Ramos (cell line): ENCODE data around the gene CENPT.
"Not testable (repeated sequence)": the region's sequence is repeated elsewhere in the genome, so short reads cannot be mapped to it uniquely, and the experiment has no call there.

Experiments used
- in situ Hi-C: fragments of 300-500 bp; cut with MboI; formaldehyde crosslinking; loops from one replicate; pipeline ENCODE4 v1.14.3; 2022; ENCODE audit warnings: low sequenced_read_pairs; ENCODE audit not compliant: unreplicated experiment

The CENPT gene

GRCh38 chr16:67855789-67856188, 8.3 kb upstream of the CENPT start:
- in situ Hi-C loops = no loop called here

DNA sequence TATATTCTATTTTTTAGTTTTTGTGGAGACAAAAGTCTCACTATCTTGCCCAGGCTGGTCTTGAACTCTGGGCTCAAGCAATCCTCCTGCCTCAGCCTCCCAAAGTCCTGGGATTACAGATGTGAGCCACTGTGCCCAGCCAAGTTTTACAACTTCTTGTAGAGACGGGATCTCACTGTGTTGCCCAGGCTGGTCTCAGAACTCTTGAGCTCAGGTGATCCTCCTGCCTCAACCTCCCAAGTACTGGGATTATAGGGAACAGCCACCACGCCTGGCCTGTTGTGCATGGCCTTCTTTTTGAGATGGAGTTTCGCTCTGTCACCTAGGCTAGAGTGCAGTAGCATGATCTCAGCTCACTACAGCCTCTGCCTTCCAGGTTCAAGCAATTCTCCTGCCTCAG, 6.2 kb upstream of the CENPT start:
- in situ Hi-C loops = no loop called here

DNA sequence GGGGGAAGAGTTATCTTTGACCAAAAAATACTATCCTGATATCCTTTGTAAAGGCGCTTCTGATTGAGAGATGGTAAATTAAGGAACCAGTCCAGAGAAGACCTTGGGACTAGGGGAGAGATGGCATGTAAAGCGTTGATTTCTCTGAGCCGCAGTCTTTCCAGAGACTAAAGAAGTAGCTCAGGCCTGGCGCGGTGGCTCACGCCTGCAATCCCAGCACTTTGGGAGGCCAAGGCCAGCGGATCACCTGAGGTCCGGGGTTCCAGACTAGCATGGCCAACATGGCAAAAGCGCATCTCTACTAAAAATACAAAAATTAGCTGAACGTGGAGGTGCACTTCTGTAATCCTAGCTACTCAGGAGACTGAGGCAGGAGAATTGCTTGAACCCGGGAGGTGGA, 625 bp upstream of the CENPT start:
- in situ Hi-C loops = no loop called here

- in situ Hi-C loops = no loop called here
Measured at GRCh38 chr16:67846320-67847063, 1.0 kb downstream of the CENPT start, which contains the start of gene NUTF2. Gene NUTF2 (plus strand): TSS chr16:67846933. CDS start chr16:67865131, 18,198 bp downstream.

DNA sequence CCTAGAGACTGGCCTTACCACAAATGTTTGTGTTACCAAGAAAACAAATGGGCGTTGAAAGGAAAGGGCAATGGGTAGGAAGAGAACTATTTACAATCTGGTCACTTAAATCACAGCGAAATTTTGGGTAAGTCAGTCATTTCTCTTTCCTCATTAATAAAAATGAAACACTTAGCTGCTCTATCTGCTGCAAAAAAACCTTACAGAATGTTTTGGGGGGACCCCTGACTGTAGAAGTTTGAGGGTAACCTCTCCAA, 1.5 kb downstream of the CENPT start:
- in situ Hi-C loops = no loop called here

DNA sequence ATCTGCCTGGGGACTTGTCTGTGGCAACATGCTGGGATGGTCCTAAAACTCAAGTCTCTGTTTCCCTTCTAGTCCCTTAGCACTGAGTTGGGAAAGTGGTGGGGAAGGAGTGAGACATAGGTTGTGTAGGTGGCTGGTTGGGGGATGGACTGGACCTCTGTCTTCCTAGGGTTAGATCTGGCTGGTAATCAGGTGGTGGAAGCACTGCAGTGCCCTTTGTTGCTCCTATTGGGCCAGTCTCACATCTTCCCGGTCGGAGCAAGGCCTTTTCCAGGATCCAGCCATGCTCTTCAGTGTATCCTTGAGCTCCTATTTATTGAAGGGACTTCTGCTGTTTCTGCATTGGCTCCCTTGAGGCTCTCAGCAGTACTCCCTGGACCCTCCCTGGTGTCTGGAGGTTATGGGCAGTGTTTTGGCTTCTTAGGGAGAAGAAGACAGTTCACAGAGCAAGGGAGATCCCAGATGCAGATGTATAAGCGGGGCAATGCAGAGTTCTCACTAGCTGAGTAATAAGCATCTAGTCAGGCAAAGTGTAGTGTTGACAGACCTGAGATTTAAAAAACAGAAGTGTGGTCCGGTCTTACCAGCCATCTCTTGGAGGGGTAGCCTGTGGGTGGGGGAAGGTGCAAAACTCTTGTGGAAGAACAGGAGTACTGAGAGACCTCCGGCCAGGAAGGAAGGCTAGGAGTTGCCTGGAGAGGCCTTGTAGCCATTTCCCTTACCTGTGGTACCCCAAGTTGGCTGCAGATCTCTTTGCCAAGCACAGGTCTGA, 2.0 kb downstream of the CENPT start:
- in situ Hi-C loops = no loop called here

- in situ Hi-C loops = no loop called here
Measured at GRCh38 chr16:67844497-67844896, 3.0 kb downstream of the CENPT start.

DNA sequence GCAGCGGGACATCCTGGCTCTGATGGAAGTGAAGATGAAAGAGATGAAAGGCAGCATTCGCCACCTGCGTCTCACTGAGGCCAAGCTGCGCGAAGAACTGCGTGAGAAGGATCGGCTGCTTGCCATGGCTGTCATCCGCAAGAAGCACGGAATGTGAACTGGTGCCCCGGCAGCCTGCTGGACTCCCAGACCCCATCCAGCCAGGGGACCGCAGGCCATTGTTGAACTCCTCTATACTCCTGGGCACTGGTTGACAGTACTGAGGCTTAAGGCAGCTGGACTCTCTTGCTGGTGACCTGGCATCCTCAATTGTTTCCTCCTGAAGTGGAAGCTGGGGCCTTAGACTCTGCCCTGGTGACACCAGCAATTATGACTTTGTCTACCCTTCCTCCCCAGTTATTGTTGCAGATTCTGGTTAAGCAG, 4.1 kb downstream of the CENPT start:
- in situ Hi-C loops = no loop called here

GRCh38 chr16:67842509-67843342, 4.8 kb downstream of the CENPT start:
- in situ Hi-C loops = no loop called here

GRCh38 chr16:67841816-67842508, 5.5 kb downstream of the CENPT start, which contains the start of gene THAP11:
Gene THAP11 (plus strand): TSS chr16:67842320. CDS start chr16:67842555, 235 bp downstream.
- in situ Hi-C loops = no loop called here

- in situ Hi-C loops = no loop called here
Measured at GRCh38 chr16:67841198-67841815, 6.2 kb downstream of the CENPT start.

GRCh38 chr16:67837811-67838210, 9.7 kb downstream of the CENPT start:
- in situ Hi-C loops = no loop called here

GRCh38 chr16:67837190-67837589, 10.3 kb downstream of the CENPT start:
- in situ Hi-C loops = not testable (repeated sequence)

GRCh38 chr16:67834242-67834614, 13.3 kb downstream of the CENPT start:
- in situ Hi-C loops = no loop called here

- in situ Hi-C loops = no loop called here
Measured at GRCh38 chr16:67833415-67834241, 13.9 kb downstream of the CENPT start.

GRCh38 chr16:67833030-67833414, 14.5 kb downstream of the CENPT start:
- in situ Hi-C loops = no loop called here

DNA sequence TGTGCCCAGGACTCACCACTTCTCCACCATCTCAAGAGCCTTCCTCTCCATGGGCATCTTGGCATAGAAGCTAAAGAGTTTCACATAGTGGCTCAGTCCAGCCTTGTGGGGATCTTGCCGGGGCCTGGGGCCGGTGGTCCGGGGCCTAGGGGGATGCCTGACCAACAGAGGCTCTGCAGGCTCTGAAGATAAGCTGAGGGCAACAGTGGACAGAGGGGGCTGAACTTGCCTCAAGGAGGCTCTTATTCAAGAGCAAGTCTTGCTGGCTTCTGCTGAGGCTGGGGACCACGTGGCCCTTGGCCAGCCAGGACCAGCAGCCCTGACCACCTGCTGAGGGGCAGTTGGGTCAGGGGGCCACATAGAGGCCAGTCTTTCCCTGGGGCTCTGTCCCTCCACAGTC, 18.8 kb downstream of the CENPT start:
- in situ Hi-C loops = no loop called here

GRCh38 chr16:67825906-67826305, 21.6 kb downstream of the CENPT start:
- in situ Hi-C loops = no loop called here

DNA sequence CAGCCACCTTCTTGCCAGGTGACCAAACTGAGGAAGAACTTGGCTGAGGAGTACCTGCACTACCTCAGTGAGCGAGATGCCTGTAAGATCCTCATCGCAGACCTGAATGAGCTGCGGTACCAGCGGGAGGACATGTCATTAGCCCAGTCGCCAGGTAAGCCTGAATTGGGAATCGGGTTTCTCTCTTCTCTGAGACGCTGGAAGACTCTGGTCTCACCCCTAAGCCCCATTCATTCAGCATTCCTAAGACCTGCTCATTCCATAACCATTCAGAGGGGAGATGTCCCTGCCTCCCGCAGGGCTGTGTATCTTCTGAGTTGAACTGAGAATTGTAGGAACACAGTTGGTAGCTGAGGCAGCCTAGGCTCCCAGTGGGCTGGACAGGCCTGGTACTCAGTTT, 22.4 kb downstream of the CENPT start:
- in situ Hi-C loops = no loop called here
